NCI-H510A treated with DMSO at 0.1 percent for 48 hours (cell line): Measurements from ENCODE around the gene CD55.
A peak's percentile ranks its signal among the peaks of the same experiment; 100 is the strongest.

Experiments used
- DNase-seq: peaks from one replicate; lab custom pipeline; 2025; lab: John Stamatoyannopoulos, UW

CD55 gene

GRCh38 chr1:207321079-207321789 lies at the start of gene CD55:
CD55 (plus strand) TSS chr1:207321678; CDS start chr1:207321766, 88 bp downstream.
- DNase-seq = peak; percentile 94

GRCh38 chr1:207274882-207275281 lies 46.6 kb upstream of the CD55 start:
- DNase-seq = no peak

GRCh38 chr1:207276465-207276864 lies 45.0 kb upstream of the CD55 start:
- DNase-seq = no peak

GRCh38 chr1:207277241-207277640 lies 44.2 kb upstream of the CD55 start:
- DNase-seq = no peak

GRCh38 chr1:207279652-207280051 lies 41.8 kb upstream of the CD55 start:
- no peak for DNase-seq

- no peak for DNase-seq
Observed at GRCh38 chr1:207280706-207281105, 40.8 kb upstream of the CD55 start.

- DNase-seq = no peak
Observed at GRCh38 chr1:207282058-207282457, 39.4 kb upstream of the CD55 start.

- DNase-seq = no peak
Observed at GRCh38 chr1:207282496-207283380, 38.7 kb upstream of the CD55 start.

GRCh38 chr1:207283421-207283820 lies 38.1 kb upstream of the CD55 start:
- no peak for DNase-seq

- no peak for DNase-seq
Observed at GRCh38 chr1:207284209-207284897, 37.1 kb upstream of the CD55 start.

- DNase-seq = no peak
Observed at GRCh38 chr1:207286786-207287468, 34.6 kb upstream of the CD55 start.

GRCh38 chr1:207288315-207288714 lies 33.2 kb upstream of the CD55 start:
- no peak for DNase-seq

GRCh38 chr1:207289756-207290155 lies 31.7 kb upstream of the CD55 start:
- DNase-seq = no peak

- DNase-seq = no peak
Observed at GRCh38 chr1:207291723-207292122, 29.8 kb upstream of the CD55 start.

GRCh38 chr1:207298186-207298585 lies 23.3 kb upstream of the CD55 start:
- no peak for DNase-seq

GRCh38 chr1:207298636-207299398 lies 22.7 kb upstream of the CD55 start:
- peak; percentile 84 for DNase-seq

GRCh38 chr1:207300970-207301369 lies 20.5 kb upstream of the CD55 start:
- no peak for DNase-seq

GRCh38 chr1:207302618-207303393 lies 18.7 kb upstream of the CD55 start:
- no peak for DNase-seq

GRCh38 chr1:207304710-207305488 lies 16.6 kb upstream of the CD55 start:
- DNase-seq = peak; percentile 19

- DNase-seq = no peak
Observed at GRCh38 chr1:207305489-207305873, 16.0 kb upstream of the CD55 start.
